ENCODE measurements around the gene EMCN.

DNA sequence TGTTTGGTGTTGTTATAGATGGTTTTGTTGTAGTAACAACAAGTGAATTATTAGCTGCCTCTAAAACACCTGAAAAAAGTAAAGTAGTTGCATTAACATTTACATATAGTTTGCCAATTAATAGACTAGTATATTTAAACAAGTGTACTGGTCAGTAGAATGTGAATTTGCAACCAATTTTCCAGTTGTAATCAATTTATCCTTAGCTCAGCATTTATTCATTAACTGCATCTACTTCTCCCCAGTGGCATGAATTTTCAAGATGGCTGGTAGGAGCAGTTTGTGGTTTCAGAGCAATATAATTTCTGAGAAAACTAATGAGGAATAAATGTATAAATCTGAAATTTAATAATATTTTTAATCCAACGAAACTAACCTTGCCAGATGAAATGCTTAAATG, 37.9 kb downstream of the EMCN start:
- TF ChIP-seq EP300 (IDR thresholded peaks at IDR 0.05) (no peak), MAZ (IDR thresholded peaks at IDR 0.05; ENCODE audit: borderline replicate concordance, low read depth, low read length) (no peak)

Data from A549 (cell line).